Brain microvascular endothelial cell (primary cell): ENCODE results near the gene LPAR4.

Source experiments
- DNase-seq: peaks from one replicate; pipeline ENCODE4 v3.0.0-alpha.2; 2020
- H3K27ac ChIP-seq: fragments of 250-450 bp; sonication (Bioruptor Pico); 2 replicates; pipeline ENCODE4 v1.5.1; 2020; ENCODE audit warnings: mild to moderate bottlenecking, moderate library complexity
- H3K27me3 ChIP-seq: fragments of 250-450 bp; sonication (Bioruptor Pico); replicated peaks from 2 replicates; pipeline ENCODE4 v1.5.1; 2020; ENCODE audit warnings: mild to moderate bottlenecking
- H3K36me3 ChIP-seq: fragments of 250-450 bp; sonication (Bioruptor Pico); replicated peaks from 2 replicates; pipeline ENCODE4 v1.5.1; 2020; ENCODE audit warnings: mild to moderate bottlenecking
- H3K4me3 ChIP-seq: 2 replicates; pipeline ENCODE4 v1.5.1; 2011; ENCODE audit warnings: low read depth, mild to moderate bottlenecking, control low read depth, low read length, moderate library complexity
- in situ Hi-C: cut with HindIII; loops from 2 replicates; pipeline ENCODE4 v1.10.0; 2017; ENCODE audit warnings: low sequenced_read_pairs, low pct_ligation_motif_present
- TF ChIP-seq, protein P1 (sequence below): IDR thresholded peaks from 2 replicates; pipeline ENCODE4 v1.5.1; 2011; ENCODE audit warnings: low read depth, mild to moderate bottlenecking, moderate library complexity, low read length, control low read depth, inconsistent platforms; ENCODE audit errors: missing control alignments

The LPAR4 gene, protein sequence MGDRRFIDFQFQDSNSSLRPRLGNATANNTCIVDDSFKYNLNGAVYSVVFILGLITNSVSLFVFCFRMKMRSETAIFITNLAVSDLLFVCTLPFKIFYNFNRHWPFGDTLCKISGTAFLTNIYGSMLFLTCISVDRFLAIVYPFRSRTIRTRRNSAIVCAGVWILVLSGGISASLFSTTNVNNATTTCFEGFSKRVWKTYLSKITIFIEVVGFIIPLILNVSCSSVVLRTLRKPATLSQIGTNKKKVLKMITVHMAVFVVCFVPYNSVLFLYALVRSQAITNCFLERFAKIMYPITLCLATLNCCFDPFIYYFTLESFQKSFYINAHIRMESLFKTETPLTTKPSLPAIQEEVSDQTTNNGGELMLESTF

GRCh38 chrX:78747489-78747888, at the start of gene LPAR4:
TSS of gene LPAR4 (plus strand) at chrX:78747720. CDS start at chrX:78754870, 7,150 bp downstream.
- no peak for DNase-seq
- in situ Hi-C loops, result no loop called here
- TF ChIP-seq, protein P1, sequence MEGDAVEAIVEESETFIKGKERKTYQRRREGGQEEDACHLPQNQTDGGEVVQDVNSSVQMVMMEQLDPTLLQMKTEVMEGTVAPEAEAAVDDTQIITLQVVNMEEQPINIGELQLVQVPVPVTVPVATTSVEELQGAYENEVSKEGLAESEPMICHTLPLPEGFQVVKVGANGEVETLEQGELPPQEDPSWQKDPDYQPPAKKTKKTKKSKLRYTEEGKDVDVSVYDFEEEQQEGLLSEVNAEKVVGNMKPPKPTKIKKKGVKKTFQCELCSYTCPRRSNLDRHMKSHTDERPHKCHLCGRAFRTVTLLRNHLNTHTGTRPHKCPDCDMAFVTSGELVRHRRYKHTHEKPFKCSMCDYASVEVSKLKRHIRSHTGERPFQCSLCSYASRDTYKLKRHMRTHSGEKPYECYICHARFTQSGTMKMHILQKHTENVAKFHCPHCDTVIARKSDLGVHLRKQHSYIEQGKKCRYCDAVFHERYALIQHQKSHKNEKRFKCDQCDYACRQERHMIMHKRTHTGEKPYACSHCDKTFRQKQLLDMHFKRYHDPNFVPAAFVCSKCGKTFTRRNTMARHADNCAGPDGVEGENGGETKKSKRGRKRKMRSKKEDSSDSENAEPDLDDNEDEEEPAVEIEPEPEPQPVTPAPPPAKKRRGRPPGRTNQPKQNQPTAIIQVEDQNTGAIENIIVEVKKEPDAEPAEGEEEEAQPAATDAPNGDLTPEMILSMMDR, result no peak
- no peaks in the 10 kb centered on the region for H3K36me3 ChIP-seq
- peak within 1 kb of the TSS; percentile 54 for H3K4me3 ChIP-seq
- no peaks in the 10 kb centered on the region for H3K27me3 ChIP-seq
- no peak within 1 kb of the TSS for H3K27ac ChIP-seq

- no peak for DNase-seq
- H3K27me3 ChIP-seq, result no peaks in the 10 kb centered on the region
- TF ChIP-seq, protein P1, result no peak
- no peak overlapping the region for H3K27ac ChIP-seq
- H3K36me3 ChIP-seq, result no peaks in the 10 kb centered on the region
- H3K4me3 ChIP-seq, result no peak overlapping the region
- in situ Hi-C loops, result no loop called here
Measured at GRCh38 chrX:78706071-78706470, 41.4 kb upstream of the LPAR4 start.

GRCh38 chrX:78708262-78708661, 39.3 kb upstream of the LPAR4 start:
- DNase-seq, result peak; percentile 33
- TF ChIP-seq, protein P1, result peak; percentile 75
- Histone ChIP-seq H3K36me3 (no peaks in the 10 kb centered on the region), H3K27me3 (no peaks in the 10 kb centered on the region), H3K27ac (no peak overlapping the region), H3K4me3 (no peak overlapping the region)
- in situ Hi-C loops, result no loop called here

GRCh38 chrX:78708816-78709215, 38.7 kb upstream of the LPAR4 start:
- TF ChIP-seq, protein P1, result no peak
- in situ Hi-C loops, result no loop called here

GRCh38 chrX:78710171-78710570, 37.3 kb upstream of the LPAR4 start:
- DNase-seq, result no peak
- TF ChIP-seq, protein P1, result no peak
- in situ Hi-C loops, result no loop called here

More at GRCh38 chrX:78708816-78709215, 38.7 kb upstream of the LPAR4 start:
- no peaks in the 10 kb centered on the region for H3K36me3 ChIP-seq
- no peaks in the 10 kb centered on the region for H3K27me3 ChIP-seq
- H3K4me3 ChIP-seq, result no peak overlapping the region
- no peak overlapping the region for H3K27ac ChIP-seq
- DNase-seq, result no peak

More at GRCh38 chrX:78710171-78710570, 37.3 kb upstream of the LPAR4 start:
- no peaks in the 10 kb centered on the region for H3K27me3 ChIP-seq
- H3K4me3 ChIP-seq, result no peak overlapping the region
- H3K36me3 ChIP-seq, result no peaks in the 10 kb centered on the region
- H3K27ac ChIP-seq, result no peak overlapping the region
